Trophoblast cell (in vitro differentiated cells and primary cell): ENCODE data around the gene DNAI2.

Experiments
- DNase-seq, 2 donors: peaks; one replicate each; pipeline ENCODE4 v3.0.0-alpha.2; 2016
- H2AFZ ChIP-seq: 2 replicates; pipeline ENCODE4 v1.6.1; 2013; ENCODE audit warnings: low read length, moderate library complexity, mild to moderate bottlenecking; ENCODE audit not compliant: insufficient read depth, poor library complexity
- H2AK5ac ChIP-seq: 2 replicates; pipeline ENCODE4 v1.6.1; 2013; ENCODE audit warnings: mild to moderate bottlenecking, low read length
- H2BK120ac ChIP-seq: 2 replicates; pipeline ENCODE4 v1.6.1; 2013; ENCODE audit warnings: low read length, mild to moderate bottlenecking, moderate library complexity; ENCODE audit not compliant: insufficient read depth, poor library complexity
- H2BK12ac ChIP-seq: 2 replicates; pipeline ENCODE4 v1.6.1; 2013; ENCODE audit warnings: mild to moderate bottlenecking, low read length, moderate library complexity
- H2BK5ac ChIP-seq: 2 replicates; pipeline ENCODE4 v1.6.1; 2013; ENCODE audit warnings: low read length, low read depth, moderate library complexity, mild to moderate bottlenecking; ENCODE audit not compliant: poor library complexity
- H3K14ac ChIP-seq: 2 replicates; pipeline ENCODE4 v1.6.1; 2013; ENCODE audit warnings: mild to moderate bottlenecking, low read length
- H3K18ac ChIP-seq: 2 replicates; pipeline ENCODE4 v1.6.1; 2013; ENCODE audit warnings: mild to moderate bottlenecking, low read length
- H3K23ac ChIP-seq: 2 replicates; pipeline ENCODE4 v1.6.1; 2013; ENCODE audit warnings: low read length
- H3K27ac ChIP-seq: 2 replicates; pipeline ENCODE4 v1.5.1; 2013; ENCODE audit warnings: low read depth, mild to moderate bottlenecking, inconsistent platforms, low read length, moderate library complexity
- H3K27me3 ChIP-seq: 2 replicates; pipeline ENCODE4 v1.6.1; 2013; ENCODE audit warnings: inconsistent platforms, mild to moderate bottlenecking, low read length, moderate library complexity; ENCODE audit not compliant: insufficient read depth
- H3K36me3 ChIP-seq, 2 experiments: 1 replicate in 1 of 2; 2 replicates in 1 of 2; pipeline ENCODE4 v1.6.1; 2013; ENCODE audit warnings: low read length in 2 of 2, mild to moderate bottlenecking in 2 of 2, moderate library complexity in 1 of 2; ENCODE audit not compliant: insufficient read depth in 2 of 2, control insufficient read depth in 1 of 2
- H3K4ac ChIP-seq: 2 replicates; pipeline ENCODE4 v1.6.1; 2013; ENCODE audit warnings: low read depth, mild to moderate bottlenecking, low read length, moderate library complexity
- H3K4me1 ChIP-seq, 2 experiments: 1 replicate in 1 of 2; 2 replicates in 1 of 2; pipeline ENCODE4 v1.6.1; 2013; ENCODE audit warnings: low read length in 2 of 2, mild to moderate bottlenecking in 2 of 2, moderate library complexity in 1 of 2; ENCODE audit not compliant: insufficient read depth in 2 of 2, control insufficient read depth in 1 of 2
- H3K4me2 ChIP-seq: 2 replicates; pipeline ENCODE4 v1.6.1; 2013; ENCODE audit warnings: inconsistent platforms, mild to moderate bottlenecking, low read length, moderate library complexity
- H3K4me3 ChIP-seq: 2 replicates; pipeline ENCODE4 v1.5.1; 2013; ENCODE audit warnings: mild to moderate bottlenecking, low read depth, low read length, inconsistent platforms
- H3K79me1 ChIP-seq: one replicate; pipeline ENCODE4 v1.6.1; 2013; ENCODE audit warnings: low read length
- H3K79me2 ChIP-seq: 2 replicates; pipeline ENCODE4 v1.6.1; 2013; ENCODE audit warnings: low read length, mild to moderate bottlenecking; ENCODE audit not compliant: control insufficient read depth, insufficient read depth, poor library complexity
- H3K9ac ChIP-seq: 2 replicates; pipeline ENCODE4 v1.6.1; 2013; ENCODE audit warnings: mild to moderate bottlenecking, low read length
- H3K9me3 ChIP-seq: 2 replicates; pipeline ENCODE4 v1.6.1; 2013; ENCODE audit warnings: low read depth, mild to moderate bottlenecking, control low read depth, inconsistent platforms, low read length; ENCODE audit not compliant: insufficient read depth
- H4K12ac ChIP-seq: 2 replicates; pipeline ENCODE4 v1.6.1; 2013; ENCODE audit warnings: low read depth, mild to moderate bottlenecking, low read length, moderate library complexity
- H4K8ac ChIP-seq: 2 replicates; pipeline ENCODE4 v1.6.1; 2013; ENCODE audit warnings: low read depth, mild to moderate bottlenecking, low read length, moderate library complexity
- H4K91ac ChIP-seq: one replicate; pipeline ENCODE4 v1.6.1; 2013; ENCODE audit warnings: low read depth, mild to moderate bottlenecking, low read length, moderate library complexity
- WGBS: extraction: QIAGEN DNeasy Blood & Tissue Kit; methylation state at CpG from one replicate; pipeline ENCODE4 v1.1.7; 2013; ENCODE audit warnings: missing lambda C conversion rate; ENCODE audit not compliant: insufficient read length, insufficient coverage; ENCODE audit errors: extremely low coverage; 5-methylcytosine and 5-hydroxymethylcytosine counted together

The DNAI2 gene

DNA sequence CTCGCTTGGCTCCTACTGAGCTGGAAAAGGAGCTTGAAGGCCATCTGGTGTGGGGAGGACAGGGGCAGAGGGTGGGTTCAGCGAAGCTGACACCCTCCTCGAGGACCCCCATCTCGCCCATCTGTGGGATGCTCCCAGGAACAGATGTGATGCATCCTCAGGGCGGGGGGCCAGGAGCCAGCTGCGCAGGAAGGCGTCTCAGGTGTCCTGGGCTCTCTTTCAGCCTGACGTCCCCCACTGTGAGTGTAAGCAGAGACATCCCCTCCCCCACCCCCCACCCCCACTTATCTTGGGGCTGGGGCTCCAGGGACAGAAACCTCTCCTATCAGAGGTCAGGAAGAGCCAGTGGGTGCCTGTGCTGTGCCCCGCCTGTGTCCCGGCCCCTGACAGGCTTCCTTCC lies 68.2 kb downstream of the DNAI2 start:
- no peak for DNase-seq
- Histone ChIP-seq H4K8ac (no peak overlapping the region), H3K36me3 (no peaks in the 10 kb centered on the region), H3K14ac (no peak overlapping the region), H3K18ac (no peak overlapping the region), H3K4ac (no peak overlapping the region), H3K79me2 (no peaks in the 10 kb centered on the region), H3K9me3 (peaks cover 3% of the 10 kb centered on the region), H3K27me3 (no peaks in the 10 kb centered on the region), H3K9ac (no peak overlapping the region), H3K23ac (no peak overlapping the region), H3K4me3 (no peak overlapping the region), H2AK5ac (no peak overlapping the region), H2BK120ac (no peak overlapping the region), H3K79me1 (no peaks in the 10 kb centered on the region), H3K27ac (no peak overlapping the region), H3K4me1 (no peaks in the 10 kb centered on the region), H4K91ac (no peak overlapping the region), H3K4me2 (no peak overlapping the region), H2BK12ac (no peak overlapping the region), H4K12ac (no peak overlapping the region), H2AFZ (no peak overlapping the region), H2BK5ac (no peak overlapping the region)
- no CpG with 5 or more reads among the region's 10 CpGs for WGBS

DNA sequence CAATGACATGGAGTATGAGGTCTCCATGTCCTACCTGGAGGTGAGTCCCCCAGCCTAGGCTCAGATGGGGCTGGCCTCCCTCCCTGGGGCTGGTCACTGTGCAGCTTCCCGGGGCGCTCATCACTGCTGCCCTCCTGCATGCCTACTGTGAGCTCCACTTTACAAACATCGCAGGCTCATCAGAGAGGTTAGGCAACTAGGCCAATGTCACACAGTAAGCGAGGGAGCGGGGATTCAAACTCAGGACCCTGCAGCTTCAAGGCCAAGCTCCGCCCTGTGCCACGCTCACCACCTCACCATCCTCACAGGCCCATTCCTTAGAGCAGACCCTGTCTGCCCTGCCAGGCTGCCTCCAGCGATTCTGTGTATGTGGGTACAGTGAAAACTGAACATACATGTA lies 69.1 kb downstream of the DNAI2 start:
- H3K27ac ChIP-seq, result no peak overlapping the region
- peaks cover 3% of the 10 kb centered on the region for H3K9me3 ChIP-seq
- H4K12ac ChIP-seq, result no peak overlapping the region
- no peak overlapping the region for H3K18ac ChIP-seq
- no peak overlapping the region for H3K14ac ChIP-seq
- H4K8ac ChIP-seq, result no peak overlapping the region
- no peak overlapping the region for H2BK120ac ChIP-seq
- H2AFZ ChIP-seq, result no peak overlapping the region
- no peak overlapping the region for H3K9ac ChIP-seq
- no peak overlapping the region for H3K4ac ChIP-seq
- no peaks in the 10 kb centered on the region for H3K79me2 ChIP-seq
- H3K36me3 ChIP-seq, result no peaks in the 10 kb centered on the region
- no peak overlapping the region for H2BK12ac ChIP-seq
- DNase-seq, result no peak
- H2AK5ac ChIP-seq, result no peak overlapping the region
- no peaks in the 10 kb centered on the region for H3K79me1 ChIP-seq
- no peaks in the 10 kb centered on the region for H3K27me3 ChIP-seq
- no peak overlapping the region for H2BK5ac ChIP-seq
- no peak overlapping the region for H3K23ac ChIP-seq
- no peaks in the 10 kb centered on the region for H3K4me1 ChIP-seq
- H3K4me3 ChIP-seq, result no peak overlapping the region
- H4K91ac ChIP-seq, result no peak overlapping the region
- no peak overlapping the region for H3K4me2 ChIP-seq
- no CpG with 5 or more reads among the region's 8 CpGs for WGBS

DNA sequence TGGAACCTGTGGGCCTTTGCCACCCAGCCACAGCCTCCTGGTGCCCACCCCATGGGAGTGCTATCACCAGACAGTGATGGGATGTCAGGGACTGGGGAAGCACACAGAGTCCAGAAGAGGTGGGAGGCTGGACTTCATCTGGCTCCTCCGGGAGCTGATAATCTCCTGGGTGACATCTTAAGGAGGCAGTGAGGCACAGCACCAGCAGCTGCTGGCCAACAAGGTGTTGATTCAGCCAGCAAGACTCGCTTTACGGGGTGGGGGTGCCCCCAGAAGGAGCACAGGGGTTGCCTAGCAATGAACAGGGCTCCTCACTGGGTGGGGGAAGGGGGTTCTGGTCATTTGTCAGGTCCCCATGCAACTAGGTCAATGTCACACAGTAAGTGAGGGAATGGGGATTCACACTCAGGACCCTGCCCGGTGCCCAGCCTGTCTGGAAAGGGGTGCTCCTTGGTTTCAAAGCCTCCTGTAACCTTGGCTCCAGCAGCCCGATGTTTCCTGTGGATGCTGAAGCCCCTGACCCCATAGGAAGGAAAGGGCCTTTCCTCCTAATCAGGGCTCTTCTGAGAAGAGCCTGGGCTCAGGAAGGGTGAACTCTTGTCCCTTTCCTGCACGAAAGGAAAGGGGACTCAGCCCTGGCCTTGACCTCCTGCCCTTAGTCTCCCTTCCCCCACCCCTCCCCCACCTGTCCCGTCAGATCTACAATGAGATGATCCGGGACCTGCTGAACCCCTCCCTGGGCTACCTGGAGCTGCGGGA lies 69.7 kb downstream of the DNAI2 start:
- Histone ChIP-seq H2BK120ac (no peak overlapping the region), H4K12ac (no peak overlapping the region), H3K79me2 (no peaks in the 10 kb centered on the region), H3K36me3 (no peaks in the 10 kb centered on the region), H4K8ac (no peak overlapping the region), H3K27ac (no peak overlapping the region), H3K27me3 (no peaks in the 10 kb centered on the region), H3K14ac (no peak overlapping the region), H3K4me1 (no peaks in the 10 kb centered on the region), H3K23ac (no peak overlapping the region), H2BK5ac (no peak overlapping the region), H3K9ac (no peak overlapping the region), H2BK12ac (no peak overlapping the region), H2AFZ (no peak overlapping the region), H3K4ac (no peak overlapping the region), H3K18ac (no peak overlapping the region), H4K91ac (no peak overlapping the region), H3K4me3 (no peak overlapping the region), H3K9me3 (peaks cover 3% of the 10 kb centered on the region), H2AK5ac (no peak overlapping the region), H3K79me1 (no peaks in the 10 kb centered on the region), H3K4me2 (no peak overlapping the region)
- WGBS, result no CpG with 5 or more reads among the region's 9 CpGs
- no peak for DNase-seq

DNA sequence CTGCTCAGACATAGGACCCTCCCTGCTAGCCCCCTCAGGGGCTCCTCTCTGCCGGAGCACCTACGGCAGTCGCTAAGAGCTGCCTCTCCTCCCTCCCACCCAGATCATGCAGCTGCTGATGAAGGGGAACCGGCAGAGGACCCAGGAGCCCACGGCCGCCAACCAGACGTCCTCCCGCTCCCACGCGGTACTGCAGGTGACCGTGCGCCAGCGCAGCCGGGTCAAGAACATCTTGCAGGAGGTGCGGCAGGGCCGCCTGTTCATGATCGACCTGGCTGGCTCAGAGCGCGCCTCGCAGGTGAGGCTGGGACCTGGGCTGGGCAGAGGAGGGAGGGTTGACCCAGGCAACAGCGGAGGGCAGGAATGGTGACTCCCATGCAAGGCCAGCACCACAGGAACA lies 70.6 kb downstream of the DNAI2 start:
- no peaks in the 10 kb centered on the region for H3K79me1 ChIP-seq
- H3K14ac ChIP-seq, result no peak overlapping the region
- H2BK120ac ChIP-seq, result no peak overlapping the region
- no peak overlapping the region for H4K91ac ChIP-seq
- no peak overlapping the region for H4K12ac ChIP-seq
- no peak overlapping the region for H3K18ac ChIP-seq
- no peak overlapping the region for H4K8ac ChIP-seq
- no peak overlapping the region for H2AFZ ChIP-seq
- H3K27ac ChIP-seq, result no peak overlapping the region
- no CpG with 5 or more reads among the region's 21 CpGs for WGBS
- H3K4me2 ChIP-seq, result no peak overlapping the region
- no peak overlapping the region for H3K4ac ChIP-seq
- H2BK5ac ChIP-seq, result no peak overlapping the region
- no peak for DNase-seq
- no peak overlapping the region for H3K4me3 ChIP-seq
- no peak overlapping the region for H2AK5ac ChIP-seq
- no peaks in the 10 kb centered on the region for H3K36me3 ChIP-seq
- H3K9ac ChIP-seq, result no peak overlapping the region
- peaks cover 3% of the 10 kb centered on the region for H3K9me3 ChIP-seq
- no peaks in the 10 kb centered on the region for H3K79me2 ChIP-seq
- H3K23ac ChIP-seq, result no peak overlapping the region
- no peaks in the 10 kb centered on the region for H3K27me3 ChIP-seq
- no peak overlapping the region for H2BK12ac ChIP-seq
- no peaks in the 10 kb centered on the region for H3K4me1 ChIP-seq
